ENCODE results near the gene SERGEF. TPM values are rescaled to one million over a fixed set of nuclear protein-coding genes. Genes with fewer than 3 reads are reported as not detected.
A peak's percentile ranks its signal among the peaks of the same experiment; 100 is the strongest.
"Not testable (repeated sequence)": the region's sequence is repeated elsewhere in the genome, so short reads cannot be mapped to it uniquely, and the experiment has no call there.

SERGEF gene
- total RNA-seq, 4 donors from 2014 or later: 32.0 to 50.2 (median 37.6) TPM

DNA sequence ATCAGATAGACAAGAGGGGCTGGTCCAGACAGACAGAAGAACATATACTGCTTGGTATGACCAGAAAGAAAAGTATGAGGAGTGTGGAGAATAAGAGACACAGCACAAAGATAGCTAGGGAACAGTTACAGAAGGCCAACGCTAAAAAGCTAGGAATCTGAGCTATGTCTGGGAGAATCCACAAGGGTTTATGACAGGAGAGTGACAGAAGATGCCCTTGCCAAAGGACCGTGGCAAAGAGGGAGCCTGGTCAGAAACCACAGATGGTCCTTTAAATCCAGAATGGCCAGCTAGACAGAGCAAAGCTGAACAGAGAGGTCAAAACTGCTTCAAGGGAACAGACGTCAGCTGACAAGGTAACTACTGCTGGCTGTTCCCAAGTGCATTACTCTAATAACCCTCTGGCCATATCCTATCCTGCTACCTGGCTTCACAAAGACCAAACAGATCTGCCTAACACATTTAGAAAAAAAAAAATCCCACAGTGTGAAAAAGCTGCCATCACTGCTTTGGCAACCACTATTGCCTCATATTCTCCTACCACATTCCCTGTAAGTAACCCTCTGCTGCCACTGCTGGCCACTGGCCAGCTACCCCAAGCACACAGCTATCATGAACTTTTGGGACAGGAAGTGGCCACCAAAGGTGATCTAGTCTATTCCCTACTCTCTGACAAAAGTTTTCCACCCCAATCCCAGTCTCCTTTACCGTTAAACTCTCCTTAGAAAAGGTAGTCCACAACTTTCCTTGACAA lies 7.3 kb downstream of the SERGEF start:
- intact Hi-C loops (cut with DNase I): no loop called here
- Histone ChIP-seq H3K4me1 (no peaks in the 10 kb centered on the region), H3K36me3 (peaks cover 14 to 64% (median 42%) of the 10 kb centered on the region in 4 donors), H3K27me3 (no peaks in the 10 kb centered on the region), H3K4me3 (no peak overlapping the region), H3K9me3 (no peaks in the 10 kb centered on the region), H3K27ac (replicated peaks in 1 of 4) (no peak overlapping the region)
- WGBS: 95% methylated on average over 4 of the region's 4 CpGs
- TF ChIP-seq EP300 (IDR thresholded peaks at IDR 0.05): no peak
- DNase-seq (ENCODE audit: extremely low spot score): peak; percentile 37

DNA sequence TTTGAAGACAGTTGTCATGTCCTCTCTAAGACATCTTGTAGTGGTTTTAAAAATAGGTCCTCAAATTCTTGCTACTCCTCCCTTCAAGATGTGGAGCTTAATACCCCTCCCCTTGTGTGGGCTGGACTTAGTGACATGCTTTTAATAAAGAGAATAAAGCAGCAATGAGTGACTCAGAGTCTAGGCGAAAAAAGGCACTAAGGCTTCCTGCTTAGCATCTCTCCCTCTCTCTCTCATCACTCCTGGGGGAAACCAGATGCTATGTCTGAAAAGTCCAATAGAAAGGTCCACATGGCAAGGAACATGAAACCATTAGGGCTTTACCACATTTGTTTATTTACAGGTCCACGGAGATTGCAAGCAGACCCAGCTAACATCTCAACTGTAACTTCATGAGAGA lies 11.7 kb downstream of the SERGEF start:
- no peak for TF ChIP-seq POLR2A (IDR thresholded peaks at IDR 0.05; ENCODE audit: low read depth)
- TF ChIP-seq, protein P1, sequence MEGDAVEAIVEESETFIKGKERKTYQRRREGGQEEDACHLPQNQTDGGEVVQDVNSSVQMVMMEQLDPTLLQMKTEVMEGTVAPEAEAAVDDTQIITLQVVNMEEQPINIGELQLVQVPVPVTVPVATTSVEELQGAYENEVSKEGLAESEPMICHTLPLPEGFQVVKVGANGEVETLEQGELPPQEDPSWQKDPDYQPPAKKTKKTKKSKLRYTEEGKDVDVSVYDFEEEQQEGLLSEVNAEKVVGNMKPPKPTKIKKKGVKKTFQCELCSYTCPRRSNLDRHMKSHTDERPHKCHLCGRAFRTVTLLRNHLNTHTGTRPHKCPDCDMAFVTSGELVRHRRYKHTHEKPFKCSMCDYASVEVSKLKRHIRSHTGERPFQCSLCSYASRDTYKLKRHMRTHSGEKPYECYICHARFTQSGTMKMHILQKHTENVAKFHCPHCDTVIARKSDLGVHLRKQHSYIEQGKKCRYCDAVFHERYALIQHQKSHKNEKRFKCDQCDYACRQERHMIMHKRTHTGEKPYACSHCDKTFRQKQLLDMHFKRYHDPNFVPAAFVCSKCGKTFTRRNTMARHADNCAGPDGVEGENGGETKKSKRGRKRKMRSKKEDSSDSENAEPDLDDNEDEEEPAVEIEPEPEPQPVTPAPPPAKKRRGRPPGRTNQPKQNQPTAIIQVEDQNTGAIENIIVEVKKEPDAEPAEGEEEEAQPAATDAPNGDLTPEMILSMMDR (IDR thresholded peaks at IDR 0.05): no peak
- TF ChIP-seq EP300 (IDR thresholded peaks at IDR 0.05): no peak
- no peak for TF ChIP-seq POLR2AphosphoS5 (IDR thresholded peaks at IDR 0.05)
- 81% methylated on average over 2 of the region's 2 CpGs for WGBS
- no peak for DNase-seq (ENCODE audit: extremely low spot score)
- Histone ChIP-seq H3K4me3 (no peak overlapping the region), H3K36me3 (peaks cover 28 to 94% (median 61%) of the 10 kb centered on the region in 4 donors), H3K9me3 (no peaks in the 10 kb centered on the region), H3K27ac (replicated peaks in 1 of 4) (no peak overlapping the region), H3K4me1 (no peaks in the 10 kb centered on the region), H3K27me3 (no peaks in the 10 kb centered on the region)
- intact Hi-C loops (cut with DNase I): no loop called here

DNA sequence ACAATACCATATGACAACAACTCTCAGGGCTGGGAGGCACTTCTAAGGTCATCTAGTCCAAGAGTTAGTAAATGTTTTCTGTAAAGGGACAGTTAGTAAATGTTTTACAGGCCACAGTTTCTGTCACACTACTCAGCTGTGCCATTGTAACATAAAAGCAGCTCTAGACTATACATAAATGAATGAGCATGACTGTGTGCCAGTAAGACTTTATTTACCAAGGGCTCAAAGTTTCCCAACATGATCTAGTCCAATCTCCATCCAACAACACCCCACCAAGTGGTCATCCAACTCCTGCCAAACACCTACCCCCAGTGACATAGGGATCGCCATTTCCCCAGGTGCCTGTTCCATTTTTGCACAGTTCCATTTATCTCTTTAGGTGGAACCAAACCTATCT lies 12.1 kb downstream of the SERGEF start:
- 100% methylated on average over 1 of the region's 1 CpG for WGBS
- H3K36me3 ChIP-seq: peaks cover 28 to 94% (median 62%) of the 10 kb centered on the region in 4 donors
- DNase-seq (ENCODE audit: extremely low spot score): no peak

DNA sequence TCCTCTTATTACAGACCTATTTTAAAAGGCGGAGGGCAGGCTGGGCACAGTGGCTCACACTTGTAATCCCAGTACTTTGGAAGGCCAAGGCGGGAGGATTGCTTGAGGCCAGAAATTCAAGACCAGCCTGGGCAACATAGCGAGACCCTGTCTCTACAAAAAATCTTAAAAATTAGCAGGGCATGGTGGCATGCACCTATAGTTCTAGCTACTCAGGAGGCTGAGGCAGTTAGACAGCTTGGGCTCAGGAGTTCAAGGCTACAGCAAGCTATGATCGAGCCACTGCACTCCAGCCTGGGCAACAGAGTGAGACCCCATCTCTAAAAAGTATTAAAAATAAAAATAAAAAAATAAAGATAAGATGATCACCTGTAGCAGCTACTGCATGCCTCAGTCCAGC lies 12.7 kb downstream of the SERGEF start:
- H3K4me3 ChIP-seq; H3K9me3 ChIP-seq; H3K27me3 ChIP-seq; DNase-seq (ENCODE audit: extremely low spot score); H3K4me1 ChIP-seq; H3K27ac ChIP-seq (replicated peaks in 1 of 4); intact Hi-C loops (cut with DNase I): not testable (repeated sequence)
- peaks cover 28 to 94% (median 63%) of the 10 kb centered on the region in 4 donors for H3K36me3 ChIP-seq
- 94% methylated on average over 4 of the region's 4 CpGs for WGBS

More for the DNA sequence above, 12.1 kb downstream of the SERGEF start:
- H3K27me3 ChIP-seq: no peaks in the 10 kb centered on the region
- H3K4me3 ChIP-seq: no peak overlapping the region
- intact Hi-C loops (cut with DNase I): no loop called here
- H3K9me3 ChIP-seq: no peaks in the 10 kb centered on the region
- TF ChIP-seq POLR2A (IDR thresholded peaks at IDR 0.05; ENCODE audit: low read depth) (no peak), POLR2AphosphoS5 (IDR thresholded peaks at IDR 0.05) (no peak), EP300 (IDR thresholded peaks at IDR 0.05) (no peak)
- TF ChIP-seq, protein P1 (IDR thresholded peaks at IDR 0.05): no peak
- no peak overlapping the region for H3K27ac ChIP-seq (replicated peaks in 1 of 4)
- no peaks in the 10 kb centered on the region for H3K4me1 ChIP-seq

DNA sequence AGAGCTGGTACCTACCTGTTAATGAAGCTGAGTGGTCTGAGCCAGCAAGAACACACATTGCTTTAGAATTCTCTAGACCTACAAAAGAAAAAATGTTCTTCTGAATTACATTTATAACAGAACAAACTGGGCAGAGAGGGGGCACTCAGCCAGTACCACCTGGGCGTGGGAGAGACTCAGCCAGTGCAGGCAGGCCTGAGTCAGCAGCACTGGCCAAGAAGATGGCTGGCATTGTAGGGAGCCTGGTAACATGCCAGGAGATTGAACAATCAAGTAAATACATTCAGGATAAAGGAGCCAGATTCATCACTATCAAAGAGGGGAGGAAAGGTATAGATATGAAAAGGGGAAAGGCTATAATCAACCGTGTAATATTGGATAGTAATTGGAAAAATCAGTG lies 19.9 kb downstream of the SERGEF start:
- no peaks in the 10 kb centered on the region for H3K4me1 ChIP-seq
- no peak for DNase-seq (ENCODE audit: extremely low spot score)
- H3K27ac ChIP-seq (replicated peaks in 1 of 4): no peak overlapping the region
- intact Hi-C loops (cut with DNase I): loop anchor here (5.0 kb wide), 1 partner anchor 109 kb away; no protein-coding TSS in a partner anchor
- no peak overlapping the region for H3K4me3 ChIP-seq
- H3K36me3 ChIP-seq: peaks cover 0 to 57% (median 27%) of the 10 kb centered on the region in 4 donors
- no peak for TF ChIP-seq EP300 (IDR thresholded peaks at IDR 0.05)
- no peak for TF ChIP-seq POLR2A (IDR thresholded peaks at IDR 0.05; ENCODE audit: low read depth)
- TF ChIP-seq, protein P1 (IDR thresholded peaks at IDR 0.05): no peak
- no peak for TF ChIP-seq POLR2AphosphoS5 (IDR thresholded peaks at IDR 0.05)
- 75% methylated on average over 2 of the region's 2 CpGs for WGBS
- no peaks in the 10 kb centered on the region for H3K9me3 ChIP-seq
- no peaks in the 10 kb centered on the region for H3K27me3 ChIP-seq

All from esophagus muscularis mucosa (tissue), 4 donors.